T-cell (primary cell): ENCODE data around the gene MCAT. TPM values are rescaled to one million over a fixed set of nuclear protein-coding genes. Genes with fewer than 3 reads are reported as not detected.
A peak's percentile ranks its signal among the peaks of the same experiment; 100 is the strongest.

Experiments used
- ATAC-seq, 4 experiments: fragments of 200-7000 bp in 3 of 4; fragments of 150-1000 bp in 1 of 4; cut with Tn5 transposase; replicated peaks in 1 of 4; 1 replicate in 3 of 4; 2 replicates in 1 of 4; pipeline ENCODE4 v1.10.0; 2021; ENCODE audit warnings: moderate library complexity in 3 of 4, mild to moderate bottlenecking in 2 of 4, moderate number of reproducible peaks in 1 of 4
- CTCF ChIA-PET, 2 donors: fragments of 300-600 bp; sonication (Branson Sonifier 250); formaldehyde crosslinking; loops; one replicate each; lab custom pipeline; 2022; ENCODE audit warnings: antibody characterized with exemption in 2 of 2; lab: Charles Lee
- POLR2A ChIA-PET, 2 donors: fragments of 300-600 bp; sonication (Branson Sonifier 250); formaldehyde crosslinking; loops; one replicate each; lab custom pipeline; 2022; ENCODE audit warnings: antibody characterized with exemption in 2 of 2; lab: Charles Lee
- DNase-seq, 35 experiments: peaks; one replicate each; pipeline versions ENCODE4 v3.0.0 to v3.0.0-alpha.2; 2013 to 2023
- H3K27ac ChIP-seq: one replicate; pipeline ENCODE4 v1.5.1; 2013; ENCODE audit warnings: low read length
- H3K27me3 ChIP-seq, 2 experiments: replicated peaks in 1 of 2; 1 replicate in 1 of 2; 2 replicates in 1 of 2; pipeline versions ENCODE4 v1.6.1 to v1.7.0; 2013; ENCODE audit warnings: low read length in 1 of 2, mixed read lengths in 1 of 2; ENCODE audit not compliant: control insufficient read depth in 2 of 2, insufficient read depth in 2 of 2; ENCODE audit errors: extremely low read depth in 1 of 2
- H3K36me3 ChIP-seq, 2 donors: 1 replicate in 1 of 2; 2 replicates in 1 of 2; pipeline versions ENCODE4 v1.6.1 to v1.7.0; 2013; ENCODE audit warnings: low read length in 1 of 2; ENCODE audit not compliant: control insufficient read depth in 2 of 2, insufficient read depth in 1 of 2; ENCODE audit errors: extremely low read depth in 1 of 2
- H3K4me1 ChIP-seq, 2 experiments: 1 replicate in 1 of 2; 2 replicates in 1 of 2; pipeline versions ENCODE4 v1.6.1 to v1.7.0; 2013; ENCODE audit warnings: low read length in 2 of 2, mixed read lengths in 1 of 2; ENCODE audit not compliant: insufficient read depth in 2 of 2, control insufficient read depth in 1 of 2; ENCODE audit errors: extremely low read depth in 1 of 2
- H3K4me3 ChIP-seq, 2 donors: 1 replicate in 1 of 2; 2 replicates in 1 of 2; pipeline versions ENCODE4 v1.5.1 to v1.7.0; 2013; ENCODE audit warnings: mild to moderate bottlenecking in 2 of 2, low read length in 1 of 2, moderate library complexity in 1 of 2; ENCODE audit not compliant: control insufficient read depth in 1 of 2; ENCODE audit errors: extremely low read depth in 1 of 2
- H3K9me3 ChIP-seq: 2 replicates; pipeline ENCODE4 v1.7.0; 2013
- H3K27ac Mint-ChIP-seq, 2 donors: one replicate each; pipeline ENCODE4 v1.8.0; 2020 to 2021; ENCODE audit warnings: mild to moderate bottlenecking in 2 of 2, mixed read lengths in 2 of 2
- H3K27me3 Mint-ChIP-seq, 2 donors: one replicate each; pipeline ENCODE4 v1.8.0; 2021 to 2022; ENCODE audit warnings: mixed read lengths in 2 of 2
- H3K36me3 Mint-ChIP-seq: one replicate; pipeline ENCODE4 v1.8.0; 2021; ENCODE audit warnings: mixed read lengths
- H3K4me1 Mint-ChIP-seq, 3 donors: one replicate each; pipeline ENCODE4 v1.8.0; 2020 to 2022; ENCODE audit warnings: mixed read lengths in 3 of 3, mild to moderate bottlenecking in 1 of 3
- H3K4me3 Mint-ChIP-seq, 3 donors: one replicate each; pipeline ENCODE4 v1.8.0; 2020 to 2022; ENCODE audit warnings: mild to moderate bottlenecking in 3 of 3, mixed read lengths in 3 of 3, moderate library complexity in 3 of 3
- H3K9me3 Mint-ChIP-seq, 3 donors: one replicate each; pipeline ENCODE4 v1.8.0; 2020 to 2022; ENCODE audit warnings: mixed read lengths in 3 of 3
- WGBS: methylation state at CpG from one replicate; pipeline ENCODE4 v1.1.5; 2013; ENCODE audit warnings: missing lambda C conversion rate; ENCODE audit not compliant: insufficient coverage; 5-methylcytosine and 5-hydroxymethylcytosine counted together
- total RNA-seq, 35 experiments: library from RNA in 6 of 35; stranded (reverse) in 6 of 35; fragments of 120-200 nt in 1 of 35; gene quantifications; one replicate each; pipeline versions ENCODE4 v1.2.1 to v1.2.4 and lab custom pipeline; 2013 to 2026

MCAT gene
- total RNA-seq, 5 donors from 2014 or later (not counting 1 experiment from before 2014, with no cell fraction given) = 6.5 to 13.3 (median 10.6) TPM

DNA sequence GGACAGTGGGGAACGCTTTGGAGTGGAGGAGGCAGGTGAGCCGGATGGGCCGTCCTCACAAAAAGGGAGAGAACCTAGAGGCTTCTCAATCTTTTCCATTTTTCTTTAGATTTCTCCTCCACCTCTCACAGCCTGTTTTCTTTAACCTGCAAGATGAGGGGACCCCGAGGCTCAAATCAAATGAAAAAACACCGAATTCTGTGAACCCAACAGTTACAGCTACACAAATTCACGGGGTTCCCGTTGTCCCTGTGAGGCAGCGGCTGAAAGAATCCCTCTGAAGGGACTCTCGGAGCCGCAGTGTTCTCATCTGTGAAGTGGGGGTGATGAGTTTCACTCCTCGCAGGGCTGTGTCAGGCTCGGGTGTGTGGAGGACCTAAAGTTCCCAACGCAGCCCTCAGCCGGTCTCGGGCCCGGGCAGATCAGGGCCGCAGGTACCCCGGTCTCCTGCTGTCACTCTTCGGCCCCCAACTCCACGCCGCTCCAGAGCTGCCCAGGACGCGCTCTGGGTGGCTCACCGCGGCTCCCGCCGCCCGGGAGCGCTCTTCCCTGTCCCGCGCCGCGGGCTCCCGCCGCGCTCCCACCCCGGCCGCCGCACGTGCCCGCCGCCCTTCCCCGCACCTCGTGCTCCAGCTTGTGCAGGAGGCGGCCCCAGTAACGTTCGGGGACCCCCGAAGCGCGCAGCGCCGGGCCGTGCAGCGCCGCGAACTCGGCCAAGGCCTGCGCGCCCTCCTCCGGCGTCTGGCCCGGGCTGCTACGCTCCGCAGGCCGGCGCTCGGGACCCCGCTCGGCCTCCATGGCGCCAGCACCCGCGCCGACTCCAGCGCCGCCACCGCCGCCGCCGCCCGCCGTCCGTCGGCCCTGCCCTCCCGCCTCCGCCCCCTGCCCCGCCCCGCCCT is 43.3 kb upstream of the MCAT start, which contains the start of gene TTLL12:
TSS of gene TTLL12 (minus strand) at position 863 of the 899 bp plus-strand sequence. CDS start at position 798, 65 bp downstream.
- Histone ChIP-seq H3K4me3 (peak within 1 kb of the TSS; percentile 68 to 81), H3K27me3 (peaks cover 0 to 3% of the 10 kb centered on the region in 2 experiments), H3K9me3 (no peaks in the 10 kb centered on the region), H3K4me1 (peaks cover 2 to 28% of the 10 kb centered on the region in 2 experiments), H3K27ac (peak within 1 kb of the TSS; percentile 99), H3K36me3 (peaks cover under 1 to 4% of the 10 kb centered on the region in 2 donors)
- peak within 1 kb of the TSS; percentile 97 for H3K27ac Mint-ChIP-seq
- CTCF ChIA-PET = interaction anchor here (0.6 kb wide), 2 partner anchors 33 to 41 kb away, joined by 3 to 7 read pairs; no protein-coding TSS in a partner anchor
- POLR2A ChIA-PET = interaction anchor here (0.5 to 1.2 kb wide), 3 partner anchors 33 to 1805 kb away, joined by 3 to 4 read pairs (median 3); partner anchors contain the start of gene TSPO (in 1 of the 2)
- peaks cover 0 to 3% (median 2%) of the 10 kb centered on the region in 3 donors for H3K9me3 Mint-ChIP-seq
- WGBS = 3% methylated on average over 53 of the region's 87 CpGs
- peak within 1 kb of the TSS; percentile 77 to 81 (median 80) for H3K4me3 Mint-ChIP-seq
- H3K27me3 Mint-ChIP-seq = no peaks in the 10 kb centered on the region
- peaks cover 22 to 34% (median 26%) of the 10 kb centered on the region in 3 donors for H3K4me1 Mint-ChIP-seq
- ATAC-seq (peak; percentile 46 to 59 (median 58)), DNase-seq (peak in 33 of 35 experiments; percentile 13 to 85 (median 42))
- peaks cover 3% of the 10 kb centered on the region for H3K36me3 Mint-ChIP-seq

DNA sequence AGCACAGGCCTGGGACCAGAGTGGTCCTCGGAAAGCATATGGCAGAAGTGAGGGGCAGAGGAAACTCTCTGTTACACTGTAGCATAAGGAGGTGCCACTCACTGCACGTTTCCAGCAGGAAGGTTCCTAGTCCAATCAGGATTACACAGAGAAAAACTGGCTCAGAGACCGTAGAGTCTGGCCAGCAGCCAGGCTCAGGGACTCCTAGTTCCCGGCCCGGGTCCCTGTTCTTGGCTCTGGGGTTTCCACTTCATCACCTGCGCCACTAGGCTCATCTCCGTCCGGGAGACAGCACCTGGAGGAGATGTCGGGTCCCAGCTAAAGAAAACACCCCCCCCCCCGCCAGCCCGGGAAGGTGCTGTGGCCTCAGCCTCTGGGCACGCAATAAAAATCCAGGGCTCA is 42.7 kb upstream of the MCAT start:
- Histone ChIP-seq H3K4me1 (peaks cover 2 to 28% of the 10 kb centered on the region in 2 experiments), H3K9me3 (no peaks in the 10 kb centered on the region), H3K27ac (no peak overlapping the region), H3K27me3 (no peaks in the 10 kb centered on the region), H3K4me3 (peak overlapping the region; percentile 26 to 62), H3K36me3 (peaks cover 4 to 6% of the 10 kb centered on the region in 2 donors)
- ChIA-PET CTCF (interaction anchor here in 1 of 2 donors (0.7 kb wide), 1 partner anchor 1976 kb away, joined by 4 read pairs; no protein-coding TSS in a partner anchor), POLR2A (no interaction called here)
- no peaks in the 10 kb centered on the region for H3K9me3 Mint-ChIP-seq
- no peaks in the 10 kb centered on the region for H3K27me3 Mint-ChIP-seq
- DNase-seq (no peak), ATAC-seq (no peak)
- H3K4me3 Mint-ChIP-seq = peak overlapping the region; percentile 63 to 77 (median 70)
- WGBS = 60% methylated on average over 5 of the region's 12 CpGs
- H3K27ac Mint-ChIP-seq = peak overlapping the region in 1 of 2 donors; percentile 64
- H3K4me1 Mint-ChIP-seq = peaks cover 23 to 34% (median 26%) of the 10 kb centered on the region in 3 donors
- peaks cover 3% of the 10 kb centered on the region for H3K36me3 Mint-ChIP-seq

DNA sequence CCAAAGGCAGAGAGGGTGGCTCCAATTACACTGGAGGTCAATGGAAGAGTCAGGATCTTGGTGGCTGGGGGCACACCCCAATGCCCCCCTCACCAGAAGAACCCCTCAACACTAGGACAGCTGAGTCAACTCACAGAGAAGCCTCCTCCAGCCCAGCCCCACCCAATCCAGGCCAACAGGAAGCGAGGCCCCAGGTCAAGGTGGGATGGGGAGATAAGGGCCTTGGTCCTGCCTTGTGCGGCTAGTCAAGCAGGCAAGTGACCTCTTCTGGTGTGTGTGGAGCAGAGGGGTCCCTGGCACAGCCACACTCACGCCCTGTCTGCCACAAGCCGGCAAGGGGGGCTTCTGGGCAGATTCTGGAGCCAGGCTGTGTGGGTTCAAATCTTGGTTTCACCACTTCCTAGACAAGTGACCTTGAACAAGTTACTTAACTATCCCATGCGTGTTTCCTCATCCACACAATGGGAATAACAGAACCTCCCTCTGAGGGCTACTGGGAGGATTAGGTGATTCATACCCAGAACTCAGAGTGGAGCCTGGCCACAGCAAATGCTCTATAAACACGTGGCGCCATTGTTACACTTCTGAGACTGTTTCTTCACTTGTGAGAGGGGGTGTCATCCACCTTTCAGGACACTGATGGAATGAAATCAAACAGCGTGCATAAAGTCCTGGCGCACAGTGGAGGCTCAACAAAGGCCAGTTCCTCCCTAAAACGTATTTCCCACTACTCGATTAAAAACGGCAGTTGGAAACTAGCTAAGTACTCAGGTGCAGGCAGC is 40.5 kb upstream of the MCAT start:
- Histone ChIP-seq H3K36me3 (peaks cover 12 to 19% of the 10 kb centered on the region in 2 donors), H3K27ac (no peak overlapping the region), H3K4me1 (peaks cover 2 to 28% of the 10 kb centered on the region in 2 experiments), H3K27me3 (no peaks in the 10 kb centered on the region), H3K4me3 (no peak overlapping the region), H3K9me3 (no peaks in the 10 kb centered on the region)
- no peak for ATAC-seq
- 82% methylated on average over 7 of the region's 12 CpGs for WGBS
- Mint-ChIP-seq H3K36me3 (peaks cover 7% of the 10 kb centered on the region), H3K4me3 (peak overlapping the region in 1 of 3 donors; percentile 39), H3K27me3 (no peaks in the 10 kb centered on the region), H3K4me1 (peaks cover 18 to 28% (median 24%) of the 10 kb centered on the region in 3 donors), H3K27ac (no peak overlapping the region), H3K9me3 (no peaks in the 10 kb centered on the region)
- POLR2A ChIA-PET = no interaction called here
- no peak for DNase-seq
- CTCF ChIA-PET = no interaction called here

DNA sequence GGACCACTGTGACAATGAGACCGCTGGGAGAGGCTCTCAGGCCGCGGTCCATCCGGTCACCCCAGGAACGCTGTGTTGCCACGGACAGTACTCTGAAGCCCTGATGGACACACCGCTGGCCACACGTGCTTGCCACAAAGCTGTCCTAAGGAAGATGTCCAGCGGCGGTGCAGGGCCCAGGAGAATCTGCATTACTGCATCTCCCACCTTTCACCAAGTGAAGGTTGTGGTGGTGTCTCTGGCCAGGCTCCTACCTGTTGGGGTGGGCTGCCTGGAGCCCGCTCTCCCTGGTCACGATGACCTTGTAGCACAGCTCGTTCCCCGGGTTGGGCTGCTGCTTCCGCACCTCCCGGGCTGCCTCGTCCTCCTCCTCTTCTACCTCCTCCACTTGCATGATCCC is 39.5 kb upstream of the MCAT start:
- Histone ChIP-seq H3K36me3 (peaks cover 14 to 22% of the 10 kb centered on the region in 2 donors), H3K27ac (no peak overlapping the region), H3K27me3 (no peaks in the 10 kb centered on the region), H3K4me1 (peaks cover 0 to 20% of the 10 kb centered on the region in 2 experiments), H3K9me3 (no peaks in the 10 kb centered on the region), H3K4me3 (no peak overlapping the region)
- ATAC-seq (no peak), DNase-seq (no peak)
- no peak overlapping the region for H3K27ac Mint-ChIP-seq
- H3K9me3 Mint-ChIP-seq = no peaks in the 10 kb centered on the region
- no peak overlapping the region for H3K4me3 Mint-ChIP-seq
- POLR2A ChIA-PET = no interaction called here
- peaks cover 18 to 23% (median 19%) of the 10 kb centered on the region in 3 donors for H3K4me1 Mint-ChIP-seq
- H3K27me3 Mint-ChIP-seq = no peaks in the 10 kb centered on the region
- CTCF ChIA-PET = no interaction called here
- WGBS = 99% methylated on average over 15 of the region's 17 CpGs
- H3K36me3 Mint-ChIP-seq = peaks cover 10% of the 10 kb centered on the region

DNA sequence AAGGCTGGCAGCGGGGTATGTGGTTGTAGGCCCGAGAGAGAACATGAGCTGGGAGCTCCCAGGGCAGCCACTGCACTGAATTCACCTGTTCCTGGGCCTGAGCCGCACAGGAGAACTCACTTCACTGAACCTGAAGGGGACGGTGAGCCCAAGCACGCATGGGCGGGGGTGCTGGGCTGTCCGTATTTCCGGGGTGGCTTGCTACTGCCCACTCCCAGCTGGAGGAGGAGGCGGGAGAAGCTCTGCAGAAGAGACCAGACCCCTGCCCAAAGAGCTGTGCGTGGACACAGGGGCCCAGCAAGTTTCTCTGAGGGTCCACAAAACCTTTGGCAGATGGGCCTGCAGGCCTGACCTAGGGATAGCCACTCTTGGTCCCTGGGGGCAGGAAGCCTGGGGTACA is 38.9 kb upstream of the MCAT start:
- no peak for DNase-seq
- Histone ChIP-seq H3K9me3 (no peaks in the 10 kb centered on the region), H3K4me1 (peaks cover 0 to 18% of the 10 kb centered on the region in 2 experiments), H3K27me3 (no peaks in the 10 kb centered on the region), H3K36me3 (peaks cover 18 to 22% of the 10 kb centered on the region in 2 donors), H3K27ac (no peak overlapping the region), H3K4me3 (no peak overlapping the region)
- no peak for ATAC-seq
- H3K27ac Mint-ChIP-seq = no peak overlapping the region
- no peaks in the 10 kb centered on the region for H3K27me3 Mint-ChIP-seq
- no peaks in the 10 kb centered on the region for H3K9me3 Mint-ChIP-seq
- no peak overlapping the region for H3K4me3 Mint-ChIP-seq
- ChIA-PET CTCF (no interaction called here), POLR2A (no interaction called here)
- H3K36me3 Mint-ChIP-seq = peaks cover 10% of the 10 kb centered on the region
- 90% methylated on average over 10 of the region's 10 CpGs for WGBS
- H3K4me1 Mint-ChIP-seq = peaks cover 18 to 21% (median 18%) of the 10 kb centered on the region in 3 donors
